ENCODE data around the gene TBC1D22A. TPM values are rescaled to one million over a fixed set of nuclear protein-coding genes. Genes with fewer than 3 reads are reported as not detected.

Gene TBC1D22A
- total RNA-seq, 2 donors from 2014 or later = 11.5 to 15.4 TPM

DNA sequence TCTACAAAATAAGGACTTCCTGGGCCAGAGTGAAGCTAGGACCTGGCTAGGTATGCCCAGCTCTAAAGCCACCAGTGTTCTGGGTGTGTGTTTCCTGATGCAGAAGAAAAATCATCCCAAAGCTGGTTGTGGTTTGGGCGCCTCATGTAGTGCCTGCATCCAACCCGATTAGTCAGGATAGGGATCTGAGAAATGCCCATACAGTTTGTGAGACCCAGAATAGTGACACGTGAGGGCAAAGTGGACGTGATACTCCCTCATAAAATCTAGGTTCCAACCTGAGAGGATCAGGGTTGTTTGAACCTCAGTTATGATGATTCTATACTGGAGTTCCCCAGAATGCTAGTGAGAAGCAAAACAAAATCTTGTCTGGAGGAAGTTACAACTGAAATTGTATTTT, 238.4 kb downstream of the TBC1D22A start:
- TF ChIP-seq, protein P1, sequence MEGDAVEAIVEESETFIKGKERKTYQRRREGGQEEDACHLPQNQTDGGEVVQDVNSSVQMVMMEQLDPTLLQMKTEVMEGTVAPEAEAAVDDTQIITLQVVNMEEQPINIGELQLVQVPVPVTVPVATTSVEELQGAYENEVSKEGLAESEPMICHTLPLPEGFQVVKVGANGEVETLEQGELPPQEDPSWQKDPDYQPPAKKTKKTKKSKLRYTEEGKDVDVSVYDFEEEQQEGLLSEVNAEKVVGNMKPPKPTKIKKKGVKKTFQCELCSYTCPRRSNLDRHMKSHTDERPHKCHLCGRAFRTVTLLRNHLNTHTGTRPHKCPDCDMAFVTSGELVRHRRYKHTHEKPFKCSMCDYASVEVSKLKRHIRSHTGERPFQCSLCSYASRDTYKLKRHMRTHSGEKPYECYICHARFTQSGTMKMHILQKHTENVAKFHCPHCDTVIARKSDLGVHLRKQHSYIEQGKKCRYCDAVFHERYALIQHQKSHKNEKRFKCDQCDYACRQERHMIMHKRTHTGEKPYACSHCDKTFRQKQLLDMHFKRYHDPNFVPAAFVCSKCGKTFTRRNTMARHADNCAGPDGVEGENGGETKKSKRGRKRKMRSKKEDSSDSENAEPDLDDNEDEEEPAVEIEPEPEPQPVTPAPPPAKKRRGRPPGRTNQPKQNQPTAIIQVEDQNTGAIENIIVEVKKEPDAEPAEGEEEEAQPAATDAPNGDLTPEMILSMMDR (IDR thresholded peaks at IDR 0.05) = no peak
- no peak overlapping the region for H3K4me3 ChIP-seq
- H3K27me3 ChIP-seq = no peaks in the 10 kb centered on the region
- no peaks in the 10 kb centered on the region for H3K36me3 ChIP-seq
- no peak for DNase-seq (ENCODE audit: low spot score)
- H3K27ac ChIP-seq = no peak overlapping the region
- H3K9me3 ChIP-seq = no peaks in the 10 kb centered on the region
- H3K4me1 ChIP-seq = no peaks in the 10 kb centered on the region

DNA sequence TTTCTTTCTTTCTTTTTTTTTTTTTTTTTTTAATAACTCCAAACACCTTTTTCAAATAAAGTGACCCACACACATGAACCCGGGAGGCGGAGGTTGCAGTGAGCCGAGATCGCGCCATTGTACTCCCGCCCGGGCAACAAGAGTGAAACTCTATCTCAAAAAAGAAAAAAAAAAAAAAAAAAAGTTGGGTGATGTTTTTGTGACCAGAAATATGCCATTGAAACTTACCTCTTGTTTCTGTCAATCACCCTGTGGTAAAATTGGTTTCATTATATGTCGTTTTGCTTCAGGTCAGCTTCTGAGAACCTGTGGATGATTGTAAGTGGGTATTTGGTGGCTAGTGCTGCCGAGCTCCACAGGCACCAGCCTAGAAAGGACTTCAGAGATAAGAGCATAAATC, 238.8 kb downstream of the TBC1D22A start:
- TF ChIP-seq, protein P1 (IDR thresholded peaks at IDR 0.05) = no peak
- DNase-seq (ENCODE audit: low spot score) = no peak

DNA sequence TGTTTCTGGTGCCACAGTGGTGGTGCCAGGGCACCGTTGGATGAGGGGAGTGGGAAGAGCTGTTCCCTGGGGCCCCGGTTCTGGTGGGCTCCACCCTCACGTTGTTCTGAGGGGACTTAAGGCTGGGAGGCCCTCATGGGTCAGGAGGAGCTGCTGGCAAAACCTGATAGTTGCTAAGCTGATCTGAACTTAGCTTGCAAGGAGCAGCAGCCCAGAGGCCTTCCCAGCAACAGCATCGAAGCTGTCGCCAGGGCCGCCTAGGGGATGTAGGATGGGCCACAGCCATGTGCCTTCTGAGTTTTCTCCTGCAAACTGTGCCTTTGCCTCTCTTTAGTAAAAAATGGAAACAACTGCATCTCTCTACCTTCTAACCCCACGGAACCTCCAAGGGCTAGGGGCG, 240.2 kb downstream of the TBC1D22A start:
- no peaks in the 10 kb centered on the region for H3K4me1 ChIP-seq
- no peak overlapping the region for H3K4me3 ChIP-seq
- no peak for DNase-seq (ENCODE audit: low spot score)
- no peak overlapping the region for H3K27ac ChIP-seq
- H3K9me3 ChIP-seq = no peaks in the 10 kb centered on the region
- TF ChIP-seq, protein P1 (IDR thresholded peaks at IDR 0.05) = no peak
- H3K27me3 ChIP-seq = no peaks in the 10 kb centered on the region
- H3K36me3 ChIP-seq = no peaks in the 10 kb centered on the region

More for the DNA sequence above, 238.8 kb downstream of the TBC1D22A start:
- Histone ChIP-seq H3K4me3 (no peak overlapping the region), H3K27ac (no peak overlapping the region), H3K9me3 (no peaks in the 10 kb centered on the region), H3K4me1 (no peaks in the 10 kb centered on the region), H3K36me3 (no peaks in the 10 kb centered on the region), H3K27me3 (no peaks in the 10 kb centered on the region)

DNA sequence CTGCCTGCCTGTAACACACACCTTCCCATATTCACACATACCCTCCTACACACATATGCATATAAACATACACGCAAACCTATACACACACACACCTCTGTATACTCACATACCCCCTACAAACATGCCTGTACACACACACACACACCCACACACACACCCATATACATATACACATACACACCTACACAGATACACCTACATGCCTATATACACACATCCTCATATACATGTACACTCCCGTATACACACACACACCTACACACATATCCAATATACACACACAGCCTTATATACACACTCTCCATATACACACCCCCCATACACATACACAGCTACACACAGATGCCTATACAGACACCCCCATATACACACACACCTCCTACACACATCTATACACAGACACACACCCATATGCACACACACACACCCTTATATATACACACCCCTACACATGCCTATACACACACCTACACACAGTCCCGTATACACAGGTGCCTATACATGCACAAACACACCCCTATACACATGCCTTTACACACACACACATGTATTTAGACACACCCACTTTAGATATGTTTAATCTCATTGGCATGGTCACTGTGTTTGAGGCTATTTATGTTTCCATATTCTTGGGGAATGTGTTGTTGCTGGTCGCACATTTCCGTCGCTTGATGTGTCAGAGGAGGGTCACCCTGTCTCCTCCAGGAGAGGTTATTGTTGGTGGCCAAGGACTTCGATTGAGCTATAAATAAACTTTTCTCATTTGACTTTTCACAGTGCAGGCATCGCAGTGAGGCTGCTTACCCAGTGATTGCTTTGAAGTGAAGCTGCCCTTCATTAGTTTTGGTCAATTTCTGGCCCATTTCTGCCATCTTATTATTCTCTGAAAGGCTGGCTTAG, 243.3 kb downstream of the TBC1D22A start:
- Histone ChIP-seq H3K36me3 (peaks cover 8% of the 10 kb centered on the region), H3K4me3 (no peak overlapping the region), H3K27me3 (no peaks in the 10 kb centered on the region), H3K27ac (no peak overlapping the region), H3K9me3 (no peaks in the 10 kb centered on the region), H3K4me1 (no peaks in the 10 kb centered on the region)
- DNase-seq (ENCODE audit: low spot score) = no peak
- TF ChIP-seq, protein P1 (IDR thresholded peaks at IDR 0.05) = no peak

DNA sequence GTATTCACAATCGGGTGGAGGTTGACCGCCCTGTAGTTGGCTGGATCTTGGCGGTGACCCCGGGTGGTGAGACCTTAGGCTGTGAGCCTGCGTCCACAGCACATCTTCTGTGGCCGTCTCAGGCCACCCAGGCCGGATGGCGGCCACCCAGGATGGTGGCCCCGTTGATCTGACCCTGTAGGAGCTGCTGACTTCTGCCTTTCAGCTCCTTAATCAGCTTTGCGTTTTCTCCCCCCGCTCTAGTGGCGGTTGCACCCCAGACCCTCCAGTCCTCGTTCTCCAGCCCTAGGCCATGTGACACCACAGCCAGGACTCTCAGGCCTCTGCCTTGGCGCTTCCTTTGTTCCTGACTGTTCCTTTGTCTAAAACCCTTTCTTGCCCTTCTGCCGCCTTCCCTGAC, 244.0 kb downstream of the TBC1D22A start:
- Histone ChIP-seq H3K4me3 (no peak overlapping the region), H3K27me3 (no peaks in the 10 kb centered on the region), H3K9me3 (no peaks in the 10 kb centered on the region), H3K4me1 (no peaks in the 10 kb centered on the region), H3K27ac (no peak overlapping the region), H3K36me3 (peaks cover 8% of the 10 kb centered on the region)
- TF ChIP-seq, protein P1 (IDR thresholded peaks at IDR 0.05) = no peak
- no peak for DNase-seq (ENCODE audit: low spot score)

Measured in right atrium auricular region (tissue), 2 donors.